GM19395 (cell line): Measurements from ENCODE around the gene CD28.
A peak's percentile ranks its signal among the peaks of the same experiment; 100 is the strongest.

Source experiments
- ATAC-seq: cut with Tn5 transposase; IDR thresholded peaks from one replicate; pipeline ENCODE4 v1.9.1; 2021; ENCODE audit warnings: mild to moderate bottlenecking, moderate library complexity; ENCODE audit not compliant: unreplicated experiment

CD28 gene

DNA sequence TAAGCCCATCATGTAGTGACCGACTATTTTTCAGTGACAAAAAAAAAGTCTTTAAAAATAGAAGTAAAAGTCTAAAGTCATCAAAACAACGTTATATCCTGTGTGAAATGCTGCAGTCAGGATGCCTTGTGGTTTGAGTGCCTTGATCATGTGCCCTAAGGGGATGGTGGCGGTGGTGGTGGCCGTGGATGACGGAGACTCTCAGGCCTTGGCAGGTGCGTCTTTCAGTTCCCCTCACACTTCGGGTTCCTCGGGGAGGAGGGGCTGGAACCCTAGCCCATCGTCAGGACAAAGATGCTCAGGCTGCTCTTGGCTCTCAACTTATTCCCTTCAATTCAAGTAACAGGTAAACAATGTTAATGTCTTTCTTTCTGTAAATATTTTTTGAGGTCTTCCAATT, at the start of gene CD28:
CD28 (plus strand) TSS at position 237 of the 400 bp plus-strand sequence; CDS start at position 295, 58 bp downstream.
- ATAC-seq = peak; percentile 99

DNA sequence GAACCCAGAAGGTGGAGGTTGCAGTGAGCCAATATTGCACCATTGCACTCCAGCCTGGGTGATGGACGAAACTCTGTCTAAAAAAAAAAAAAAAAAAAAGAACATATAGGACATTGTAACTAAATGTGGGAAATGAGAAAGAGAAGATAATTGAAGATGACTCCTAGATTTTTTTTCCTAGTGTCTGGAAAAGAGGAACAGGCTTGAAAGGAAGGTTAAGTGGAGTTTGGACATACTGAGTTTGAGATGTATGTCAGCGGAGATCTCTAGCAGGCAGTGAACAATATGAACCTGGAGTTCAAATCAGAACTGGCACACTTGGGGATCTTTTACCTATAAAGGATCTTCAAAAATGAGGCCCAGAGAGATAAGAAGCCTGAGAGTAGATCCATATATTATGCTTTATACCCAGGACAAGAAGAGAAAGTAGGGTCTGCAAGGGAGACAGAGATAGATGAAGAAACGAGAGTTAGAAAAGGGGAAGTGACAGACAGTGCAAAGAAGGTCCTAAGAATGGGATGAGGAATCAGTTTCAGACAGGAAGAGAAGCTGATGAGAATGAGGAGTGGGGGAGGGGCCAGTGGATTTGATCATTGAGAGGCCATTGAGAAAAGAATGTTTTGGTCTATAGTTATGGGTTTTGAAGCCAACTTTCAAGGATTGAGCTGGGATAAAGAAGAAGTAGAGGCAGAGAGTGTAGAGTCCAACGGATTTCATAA, 46.9 kb upstream of the CD28 start:
- peak; percentile 82 for ATAC-seq

DNA sequence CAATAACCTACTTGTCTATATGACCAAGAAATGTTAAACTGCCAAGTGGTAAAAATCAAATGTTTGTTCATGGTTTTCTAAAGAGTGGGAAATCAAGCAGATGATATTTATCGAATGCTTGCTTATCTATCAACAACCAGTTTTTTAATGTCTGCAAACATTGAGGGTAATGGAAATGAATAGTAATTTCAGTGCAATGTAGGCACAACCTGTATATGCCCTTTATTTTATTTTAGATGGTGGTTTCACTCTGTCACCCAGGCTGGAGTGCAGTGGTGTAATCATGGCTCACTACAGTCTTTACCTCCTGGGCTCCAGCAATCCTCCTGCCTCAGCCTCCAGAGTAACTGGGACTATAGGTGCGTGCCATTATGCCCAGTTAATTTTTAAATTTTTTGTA, 46.0 kb upstream of the CD28 start:
- no peak for ATAC-seq

DNA sequence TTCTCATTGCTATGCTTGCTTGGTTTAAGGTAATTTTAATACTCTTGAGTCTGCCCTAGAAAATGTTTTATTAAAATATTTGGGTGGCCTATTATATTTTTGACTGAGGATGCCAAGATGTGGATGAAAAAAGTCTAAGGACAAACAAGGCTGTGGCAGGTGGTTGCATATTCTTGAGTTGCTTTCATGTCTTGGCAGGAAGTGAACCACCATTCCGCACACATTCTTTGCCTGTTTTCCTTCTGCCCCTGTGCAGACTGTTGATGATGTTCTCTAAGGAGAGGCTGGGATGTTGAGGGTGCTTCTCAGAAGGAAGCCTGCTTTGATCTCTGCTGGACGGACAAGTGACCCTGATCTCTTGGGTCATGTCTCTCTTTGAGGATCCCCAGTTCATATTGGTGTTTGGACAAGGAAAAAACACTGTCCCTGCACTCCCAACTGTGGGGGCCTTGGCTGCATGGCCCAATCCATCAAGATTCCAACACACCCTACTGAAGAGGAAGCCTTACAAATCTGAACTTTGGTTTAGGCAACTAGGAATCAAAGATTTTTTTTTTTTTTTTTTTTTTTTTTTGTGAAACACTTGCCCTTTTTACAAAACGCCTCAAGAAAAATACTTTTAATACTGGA, 45.0 kb upstream of the CD28 start:
- ATAC-seq = no peak

DNA sequence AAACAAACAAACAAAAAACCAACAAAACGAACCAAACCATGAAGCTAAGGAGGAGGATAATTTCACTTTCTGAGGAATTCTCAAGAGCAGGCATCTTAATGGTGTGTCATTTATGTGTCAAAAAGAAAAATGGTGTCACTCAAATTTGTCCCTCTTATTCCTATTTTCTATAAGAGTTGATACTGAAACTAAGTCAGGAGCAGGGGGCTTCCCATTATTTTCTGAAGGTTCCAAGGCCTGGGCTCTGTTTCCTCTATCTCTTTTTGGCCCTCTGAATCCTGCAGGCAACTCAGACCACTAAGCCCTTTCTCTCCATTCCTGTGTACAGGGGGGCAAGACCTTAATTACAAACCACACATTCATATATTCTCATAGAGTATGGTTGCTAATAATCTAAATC, 44.0 kb upstream of the CD28 start:
- ATAC-seq = no peak

DNA sequence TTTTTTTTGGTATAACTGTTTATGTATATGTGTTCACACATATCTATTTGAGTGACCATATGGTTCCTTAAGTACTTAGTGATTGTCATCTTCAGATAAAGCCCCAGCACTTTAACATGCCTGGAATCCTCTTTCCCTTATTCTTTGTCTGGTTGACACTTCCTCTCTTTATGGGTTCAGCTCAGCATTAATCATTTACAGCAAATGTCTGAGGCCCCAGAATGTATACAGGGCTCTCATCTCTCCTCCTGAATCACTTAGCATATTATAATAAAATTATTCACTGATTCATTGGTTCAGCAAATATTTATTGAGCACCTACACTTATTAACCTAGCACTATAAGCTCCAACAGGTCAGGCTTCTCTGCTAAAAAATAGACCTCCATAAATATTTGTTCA, 43.5 kb upstream of the CD28 start:
- no peak for ATAC-seq

DNA sequence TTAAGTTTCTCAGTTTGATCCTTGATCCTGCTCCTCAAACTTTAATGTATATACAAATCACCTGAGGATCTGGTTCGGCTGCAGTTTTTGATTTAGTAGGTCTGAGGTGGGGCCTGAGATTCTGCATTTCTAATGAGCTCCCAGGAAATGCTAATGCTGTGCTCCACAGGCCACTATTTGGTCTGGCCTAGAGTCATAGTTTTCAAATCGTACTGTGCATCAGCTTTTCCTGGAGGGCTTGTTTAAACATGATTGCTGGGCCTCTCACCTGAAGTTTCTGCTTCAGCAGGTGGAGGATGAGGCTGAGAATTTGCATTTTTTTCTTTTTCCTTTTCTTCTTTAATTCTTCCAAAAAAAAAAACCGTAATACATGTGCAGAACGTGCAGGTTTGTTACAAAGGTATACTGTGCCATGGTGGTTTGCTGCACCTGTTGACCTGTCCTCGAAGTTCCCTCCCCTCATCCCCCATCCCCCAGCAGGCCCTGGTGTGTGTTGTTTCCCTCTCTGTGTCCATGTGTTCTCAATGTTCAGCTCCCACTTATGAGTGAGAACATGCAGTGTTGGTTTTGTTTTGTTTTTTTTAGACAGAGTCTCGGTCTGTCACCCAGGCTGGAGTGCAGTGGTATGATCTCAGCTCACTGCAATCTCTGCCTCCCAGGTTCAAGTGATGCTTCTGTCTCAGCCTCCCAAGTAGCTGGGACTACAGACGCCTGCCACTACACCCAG, 42.2 kb upstream of the CD28 start:
- no peak for ATAC-seq

DNA sequence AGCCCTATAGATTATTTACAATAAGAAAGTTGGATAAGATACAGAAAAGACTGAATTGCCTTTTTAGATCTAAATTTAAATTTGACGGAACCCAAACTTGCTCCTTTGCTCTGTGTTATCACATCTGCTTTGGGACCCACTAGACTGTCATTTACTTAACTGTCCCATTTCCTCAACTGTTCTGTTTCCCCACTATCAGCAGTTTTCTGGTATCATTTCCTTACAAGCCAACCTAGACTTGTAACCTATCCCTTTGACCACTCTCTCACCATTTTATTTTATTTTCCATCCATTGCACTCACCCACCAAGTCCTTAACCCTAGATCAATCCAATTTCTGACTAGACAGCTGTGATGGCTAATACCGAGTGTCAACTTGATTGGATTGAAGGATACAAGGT, 38.6 kb upstream of the CD28 start:
- ATAC-seq = no peak

DNA sequence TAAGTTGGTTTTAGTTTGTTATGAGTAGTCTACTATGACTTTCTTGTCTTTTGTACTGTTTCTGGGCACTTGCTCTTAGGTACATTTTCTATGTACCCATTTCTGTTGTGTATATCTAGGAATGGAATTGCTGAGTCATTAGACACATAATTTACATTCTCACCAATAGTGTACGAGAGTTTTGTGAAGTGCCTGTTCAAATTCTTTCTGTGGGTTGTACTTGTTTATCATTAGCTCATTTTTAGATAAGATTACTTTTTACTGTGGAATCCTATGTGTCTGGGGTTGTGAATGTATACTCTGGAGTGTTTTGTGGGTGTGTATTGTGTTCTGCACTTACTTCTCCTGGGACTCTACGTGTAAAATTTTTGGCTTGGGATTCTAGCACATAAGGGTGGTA, 36.6 kb upstream of the CD28 start:
- no peak for ATAC-seq

DNA sequence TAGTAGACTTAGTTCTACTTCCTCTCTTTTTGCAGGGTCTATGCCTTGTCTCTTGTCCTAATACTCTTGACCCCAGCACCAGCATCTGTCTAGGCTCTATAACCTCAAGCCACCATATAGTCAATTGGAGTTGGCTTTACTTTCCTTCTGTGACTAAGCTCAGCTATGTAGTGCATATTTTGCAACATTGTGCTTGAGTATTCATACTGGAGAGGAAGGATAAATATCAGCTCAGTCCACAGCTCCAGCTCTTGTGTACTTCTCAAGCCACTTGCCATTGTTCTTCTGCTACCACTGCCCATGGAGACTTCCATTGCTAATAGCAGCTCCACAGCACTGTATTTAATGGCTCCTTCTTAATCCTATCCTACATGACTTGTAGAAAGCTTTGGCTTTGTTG, 35.5 kb upstream of the CD28 start:
- ATAC-seq = no peak

DNA sequence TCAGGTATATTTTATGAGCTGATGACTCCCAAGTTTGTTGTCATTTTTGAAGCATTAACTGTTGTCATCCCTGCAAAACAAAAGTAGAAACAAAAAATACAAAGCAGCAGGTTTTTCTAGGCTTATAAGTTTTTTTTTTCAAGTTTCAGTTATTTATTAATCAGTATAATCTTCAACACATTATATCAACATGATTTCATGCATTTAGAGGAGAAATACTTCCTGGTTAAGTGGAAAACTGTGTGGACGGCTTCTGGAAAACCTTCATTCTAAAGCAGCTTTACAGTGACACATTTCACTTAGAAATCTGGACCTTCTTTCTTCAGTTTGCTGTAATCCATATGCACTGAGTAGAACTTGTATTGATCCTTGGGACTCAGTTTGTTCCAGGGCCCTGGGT, 34.6 kb upstream of the CD28 start:
- ATAC-seq = no peak

DNA sequence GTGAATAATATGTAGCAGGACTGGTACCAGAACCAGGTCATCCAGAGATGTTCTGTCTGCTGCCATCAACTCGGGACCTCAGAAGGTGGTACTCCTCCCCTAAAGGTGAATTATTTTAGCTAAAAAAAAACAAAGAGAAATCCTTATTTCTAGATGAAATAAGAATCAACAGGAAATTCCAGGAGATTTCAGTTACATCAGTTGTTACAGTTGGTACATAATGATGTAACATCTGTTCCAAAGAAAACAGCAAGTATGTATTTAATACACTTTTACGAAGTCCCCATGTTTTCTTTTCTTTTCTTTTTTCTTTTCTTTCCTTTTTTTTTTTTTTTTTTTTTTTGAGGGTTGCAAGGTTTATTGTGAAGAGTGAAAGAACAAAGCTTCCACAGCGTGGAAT, 33.6 kb upstream of the CD28 start:
- ATAC-seq = no peak

DNA sequence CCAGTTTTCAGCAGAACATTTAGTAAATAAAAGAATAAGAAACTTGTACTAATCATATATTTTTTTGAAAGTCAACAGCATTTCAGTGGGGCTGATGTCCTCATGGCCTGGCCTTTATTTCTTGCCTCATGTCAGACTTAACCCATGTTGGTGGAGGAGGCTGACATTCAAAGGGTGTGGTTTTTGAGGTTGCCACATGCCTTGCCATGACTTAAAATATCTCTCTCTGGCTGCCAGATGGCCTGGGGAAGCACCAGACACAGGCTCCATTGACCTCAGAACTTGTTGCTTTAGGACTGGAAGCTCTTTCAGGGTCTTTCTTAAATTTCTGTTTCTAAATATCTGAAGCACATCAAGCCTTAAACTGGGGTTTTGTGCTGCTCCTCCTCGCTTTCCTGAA, 32.5 kb upstream of the CD28 start:
- ATAC-seq = peak; percentile 98

DNA sequence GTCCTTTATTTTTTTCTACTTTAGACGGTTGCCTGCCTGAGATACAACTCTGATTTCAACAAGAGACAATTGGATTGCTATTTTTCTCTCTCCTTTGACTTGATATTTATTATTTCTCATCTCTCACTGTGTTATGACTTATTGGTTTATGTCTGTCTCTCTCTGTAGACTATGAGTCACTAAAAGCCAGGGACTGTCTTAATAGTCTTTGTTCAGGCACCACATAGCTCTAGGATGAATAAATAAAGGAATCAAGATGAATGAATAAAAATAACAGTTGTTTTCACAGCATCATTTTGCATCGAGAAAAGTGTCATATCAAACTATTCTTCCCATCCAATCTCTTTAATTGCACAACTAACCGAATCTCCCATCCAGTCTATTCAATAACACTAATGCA, 31.4 kb upstream of the CD28 start:
- ATAC-seq = no peak

DNA sequence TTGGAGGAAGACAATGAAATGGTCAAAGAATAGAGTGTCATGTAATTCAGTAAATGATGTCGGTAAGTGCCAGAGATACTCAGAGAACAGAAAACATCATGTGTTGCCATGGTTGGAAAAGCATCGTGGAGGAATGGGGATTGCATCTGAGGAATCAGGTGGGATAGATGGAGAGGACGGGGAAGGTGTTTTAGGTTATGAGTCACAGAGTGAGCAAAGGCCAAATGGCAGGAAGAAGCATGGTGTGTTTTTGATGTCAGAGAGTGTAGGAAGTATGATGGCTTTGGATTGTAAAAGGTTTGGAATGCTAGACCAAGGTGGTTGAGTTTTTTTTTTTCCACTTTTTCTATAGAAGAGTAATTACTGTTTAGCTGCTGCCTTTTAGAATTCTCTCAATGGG, 27.5 kb upstream of the CD28 start:
- no peak for ATAC-seq

DNA sequence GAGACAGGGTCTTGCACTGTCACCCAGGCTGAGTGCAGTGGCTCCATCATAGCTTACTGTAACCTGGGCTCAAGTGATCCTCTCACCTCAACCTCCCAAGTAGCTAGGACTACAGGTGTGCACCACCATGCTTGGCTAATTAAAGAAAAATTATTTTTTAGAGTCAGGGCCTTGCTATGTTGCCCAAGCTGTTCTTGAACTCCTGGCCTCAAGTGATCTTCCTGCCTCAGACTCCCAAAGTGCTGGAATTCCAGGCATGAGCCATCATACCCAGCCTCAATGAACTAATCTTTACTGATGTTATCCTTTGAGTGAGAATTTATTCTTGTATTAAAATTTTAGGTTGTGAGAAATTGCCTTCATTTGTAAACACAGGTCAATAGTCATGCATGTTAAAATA, 27.0 kb upstream of the CD28 start:
- ATAC-seq = no peak

DNA sequence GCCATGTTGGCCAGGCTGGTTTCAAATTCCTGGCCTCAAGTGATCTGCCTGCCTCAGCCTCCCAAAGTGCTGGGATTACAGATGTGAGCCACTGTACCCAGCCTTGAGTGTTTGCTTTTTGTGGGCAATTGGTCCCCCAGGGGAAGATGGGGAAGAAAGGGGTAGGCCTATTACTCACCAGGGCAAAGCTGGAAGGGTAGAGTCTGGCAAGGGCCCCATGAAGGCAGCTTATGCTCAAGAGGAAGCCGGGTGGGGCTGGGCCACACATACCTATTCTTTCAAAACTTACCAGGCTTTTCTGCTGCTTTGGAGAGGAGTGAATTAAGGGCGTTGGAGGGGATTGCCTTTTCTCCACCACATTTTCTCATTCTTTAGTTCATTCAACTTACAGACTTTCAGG, 24.5 kb upstream of the CD28 start:
- ATAC-seq = no peak

DNA sequence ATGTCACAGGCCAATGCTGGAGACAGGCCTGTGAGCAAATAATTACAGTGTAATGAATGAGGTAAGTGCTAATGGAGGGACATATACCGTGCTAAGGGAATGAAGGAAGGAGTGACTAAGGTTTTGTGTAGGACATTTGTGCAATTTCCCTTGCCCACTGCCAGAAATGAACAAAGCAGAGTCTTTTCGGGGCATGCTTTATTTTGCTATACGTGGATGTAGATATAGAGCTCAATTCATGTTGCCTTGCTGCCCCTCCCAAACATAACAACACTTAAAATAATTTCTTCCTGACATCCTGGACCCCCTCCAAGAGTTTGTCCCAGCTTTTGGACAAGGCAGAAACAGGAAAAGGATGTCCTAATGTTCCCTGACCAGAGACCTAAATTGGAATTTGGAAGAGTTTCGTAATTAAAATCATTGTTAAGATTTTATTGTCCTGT, 23.7 kb upstream of the CD28 start:
- ATAC-seq = no peak

DNA sequence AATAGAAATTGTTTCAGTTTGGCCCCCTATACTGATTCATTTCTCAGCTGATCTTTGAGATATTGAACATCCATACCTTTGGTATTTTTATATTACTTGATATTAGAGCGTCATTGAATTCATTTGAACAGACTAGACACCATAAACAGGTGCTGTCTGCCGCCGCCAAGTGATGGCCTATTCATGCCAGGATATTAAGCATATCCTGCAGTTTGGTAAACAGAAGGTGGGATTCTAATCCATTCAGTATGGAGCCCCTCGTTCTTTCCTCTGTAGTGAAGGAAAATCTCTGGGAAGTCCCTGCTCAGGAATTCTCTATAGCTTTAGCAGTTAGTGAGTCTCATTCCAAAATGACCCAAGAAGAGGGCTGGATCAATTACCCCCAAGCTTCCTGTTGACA, 23.0 kb upstream of the CD28 start:
- ATAC-seq = no peak

DNA sequence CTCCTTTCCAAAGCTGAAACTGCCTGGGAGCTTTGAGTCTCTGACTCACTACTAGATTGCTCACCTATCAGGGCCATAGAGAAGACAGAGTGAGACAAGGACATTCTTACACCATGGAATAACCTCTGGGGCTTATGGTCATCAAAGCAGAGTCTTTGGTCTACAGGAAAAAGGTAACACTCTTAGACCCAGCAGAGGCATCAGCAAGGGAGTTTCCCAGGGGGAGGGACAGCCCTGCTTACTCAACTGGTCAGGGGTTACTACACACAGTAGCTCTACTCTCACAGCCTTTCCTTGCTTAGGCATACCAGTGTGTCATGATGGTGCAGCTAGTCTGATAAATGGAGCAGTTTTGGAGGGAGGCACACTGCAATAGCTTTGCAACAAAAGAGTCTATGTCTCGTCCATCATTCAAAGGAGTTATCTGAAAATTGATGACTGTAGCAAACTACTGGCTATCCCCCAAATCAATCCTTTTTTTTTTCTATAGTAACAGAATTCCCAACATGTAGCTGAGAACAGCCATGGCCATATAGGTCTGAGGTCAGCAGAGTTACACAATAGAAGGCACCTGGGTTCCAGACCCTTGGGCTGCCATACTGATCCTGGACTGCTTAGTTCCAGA, 22.4 kb upstream of the CD28 start:
- ATAC-seq = peak; percentile 73

DNA sequence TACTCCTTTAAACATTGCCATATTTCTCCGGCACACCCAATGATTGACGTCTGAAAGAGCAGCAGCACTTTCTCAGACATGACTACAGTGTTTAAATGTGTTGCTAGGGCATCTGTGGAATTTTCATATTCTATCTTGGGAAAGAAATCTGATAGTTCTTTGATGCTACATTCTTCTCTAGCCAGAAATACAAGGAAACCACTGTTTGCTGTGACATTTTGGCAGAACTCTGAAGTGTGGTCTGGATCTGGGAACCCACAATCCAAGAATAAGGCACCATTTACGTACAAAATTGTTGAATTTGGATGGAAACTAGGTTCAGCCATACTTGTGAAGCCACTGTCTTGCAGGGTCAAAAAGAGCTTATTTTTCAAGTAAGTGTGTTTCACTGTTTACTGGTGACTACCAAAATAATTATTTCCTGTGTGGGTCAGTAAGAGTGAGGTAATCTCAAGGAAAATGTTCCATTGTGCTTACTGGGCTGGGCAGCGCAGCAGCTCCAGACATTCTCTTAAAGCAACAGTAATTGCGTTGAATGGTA, 21.3 kb upstream of the CD28 start:
- no peak for ATAC-seq
